GM19372 (cell line): ENCODE data around the gene CFAP20.

ENCODE experiments used
- ATAC-seq: cut with Tn5 transposase; IDR thresholded peaks from one replicate; pipeline ENCODE4 v1.9.1; 2021; ENCODE audit warnings: mild to moderate bottlenecking, low read depth, moderate library complexity; ENCODE audit not compliant: unreplicated experiment

Gene CFAP20

DNA sequence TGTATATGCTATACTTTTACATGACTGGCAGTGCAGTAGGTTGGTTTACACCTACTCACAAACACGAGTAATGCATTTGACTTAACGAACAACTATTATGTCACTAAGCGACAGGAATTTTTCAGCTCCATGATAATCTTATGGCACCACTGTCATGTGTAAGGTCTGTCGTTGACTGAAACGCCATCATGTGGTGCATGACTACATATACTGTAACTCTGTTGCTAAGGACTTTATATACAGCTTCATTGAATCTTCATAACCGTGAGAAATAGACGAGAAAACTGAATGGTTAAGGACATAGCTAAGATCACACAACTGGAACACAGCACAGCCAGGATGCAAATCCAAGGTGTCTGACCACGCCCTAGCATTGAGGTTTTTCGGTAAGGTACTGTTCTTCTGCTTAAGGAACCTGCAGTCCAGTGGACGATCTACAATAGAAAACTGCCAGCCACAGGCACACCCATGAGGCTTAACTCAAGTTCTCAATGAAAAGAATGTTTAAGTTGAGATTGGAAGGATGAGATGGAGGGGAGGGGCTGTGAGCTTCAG is 3.3 kb downstream of the CFAP20 start:
- ATAC-seq = no peak

DNA sequence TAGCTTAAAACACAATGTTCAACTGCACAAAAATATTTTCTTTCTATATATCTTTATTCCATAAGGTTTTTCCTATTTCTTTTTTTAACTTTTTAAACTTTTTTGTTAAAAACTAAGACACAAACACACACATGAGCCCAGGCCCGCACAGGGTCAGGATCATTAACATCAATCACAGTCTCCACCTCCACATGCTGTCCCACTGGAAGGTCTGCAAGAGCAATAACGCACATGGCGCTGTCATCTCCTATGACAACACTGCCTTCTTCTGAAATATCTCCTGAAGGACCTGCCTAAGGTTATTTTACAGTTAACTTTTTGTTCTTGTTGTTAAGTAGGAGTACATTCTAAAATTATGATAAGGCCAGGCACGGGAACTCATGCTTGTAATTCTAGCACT is 4.1 kb downstream of the CFAP20 start:
- ATAC-seq = no peak

DNA sequence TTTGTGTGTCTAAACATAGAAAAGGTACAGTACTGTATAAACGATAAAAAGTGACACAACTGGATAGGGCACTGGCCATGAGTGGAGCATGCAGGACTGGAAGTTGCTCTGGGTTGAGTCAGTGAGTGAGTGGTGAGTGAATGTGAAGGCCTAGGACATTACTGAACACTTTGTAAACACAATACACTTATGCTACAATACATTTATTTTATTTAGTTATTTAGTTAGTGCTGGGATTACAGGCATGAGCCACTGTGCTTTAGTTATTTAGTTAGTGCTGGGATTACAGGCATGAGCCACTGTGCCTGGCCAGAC is 4.6 kb downstream of the CFAP20 start:
- no peak for ATAC-seq

DNA sequence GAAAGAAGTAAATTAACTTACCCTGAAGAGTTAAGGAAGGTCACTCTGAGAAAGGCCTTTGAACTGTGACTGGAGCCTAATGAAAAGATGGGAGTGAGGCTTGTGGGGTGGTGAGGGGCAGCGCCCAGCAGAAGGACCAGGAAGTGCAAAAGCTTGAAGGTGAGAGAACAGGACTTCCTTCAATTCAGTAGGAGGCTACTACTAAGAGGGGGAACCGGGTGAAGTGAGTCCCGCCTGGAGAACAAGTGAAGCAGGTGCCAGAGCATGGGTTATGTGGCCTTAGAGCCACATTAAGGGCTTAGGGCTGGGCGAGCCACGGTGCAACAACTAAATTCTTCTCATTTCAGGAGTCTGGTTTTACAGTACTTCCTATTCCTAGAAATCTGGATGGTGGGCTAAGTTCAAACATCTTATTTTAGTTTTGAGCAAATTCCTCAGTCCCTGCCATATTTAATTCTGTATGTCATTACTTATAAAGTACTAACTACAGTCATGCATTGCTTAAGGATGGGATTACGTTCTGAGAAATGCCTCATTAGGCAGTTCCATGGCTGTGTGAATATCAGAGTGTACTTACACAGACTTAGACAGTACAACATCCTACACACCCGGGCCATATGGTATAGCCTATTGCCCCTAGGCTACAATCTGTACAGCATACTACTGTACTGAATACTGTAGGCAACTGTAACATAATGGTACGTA is 5.1 kb downstream of the CFAP20 start:
- ATAC-seq = no peak

DNA sequence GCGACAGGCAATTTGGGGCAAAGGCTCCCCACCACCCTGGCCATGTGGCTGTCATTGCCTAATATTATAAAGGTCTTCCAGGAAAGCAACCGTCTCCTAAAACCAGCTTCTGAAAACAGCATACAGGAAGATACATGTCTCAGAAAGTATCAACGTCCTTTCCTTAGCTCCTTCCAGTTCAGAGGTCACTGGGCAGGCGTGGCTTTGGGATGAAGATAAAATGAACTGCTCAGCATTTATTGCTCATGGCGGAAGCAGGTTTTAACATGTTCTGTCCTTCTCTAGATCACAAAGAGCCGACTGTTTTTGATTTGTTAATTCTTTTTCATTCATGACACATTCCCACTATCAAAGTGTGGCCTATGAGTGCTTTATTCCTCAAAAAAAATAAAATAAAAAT is 8.0 kb downstream of the CFAP20 start:
- ATAC-seq = no peak

DNA sequence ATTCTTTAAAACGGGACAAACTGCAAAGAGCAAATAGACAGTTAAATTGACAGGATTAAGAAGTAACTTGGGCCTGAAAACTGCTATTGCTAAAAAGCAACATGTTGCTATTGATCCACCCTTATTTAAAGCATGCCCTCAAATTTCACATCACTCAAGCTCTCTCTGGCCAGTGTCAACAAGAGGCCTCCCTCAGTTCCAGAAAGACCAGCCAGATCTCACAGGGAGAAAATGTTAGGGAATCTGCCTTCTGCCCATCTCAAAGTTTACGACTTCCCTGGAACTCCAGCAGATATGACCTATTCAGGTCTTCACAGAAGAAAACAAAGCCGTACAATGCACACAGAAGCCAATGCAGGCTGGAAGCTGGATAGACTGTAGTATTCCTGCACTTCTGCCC is 8.9 kb downstream of the CFAP20 start:
- no peak for ATAC-seq

DNA sequence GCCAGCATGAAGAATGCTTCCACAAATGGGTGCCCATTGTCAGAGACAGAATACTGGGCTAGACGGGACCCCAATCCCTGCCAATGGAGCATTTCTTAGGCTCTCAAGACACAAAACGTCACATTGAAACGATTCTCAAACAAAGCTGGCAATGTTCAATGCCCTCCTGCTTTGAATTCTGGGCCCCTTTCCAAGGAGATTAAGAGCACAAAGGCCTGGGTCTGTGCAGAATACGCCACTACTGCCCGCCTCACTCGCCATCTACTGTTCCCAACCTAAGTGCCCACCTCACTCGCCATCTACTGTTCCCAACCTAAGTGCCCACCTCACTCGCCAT is 9.7 kb downstream of the CFAP20 start:
- ATAC-seq = no peak

DNA sequence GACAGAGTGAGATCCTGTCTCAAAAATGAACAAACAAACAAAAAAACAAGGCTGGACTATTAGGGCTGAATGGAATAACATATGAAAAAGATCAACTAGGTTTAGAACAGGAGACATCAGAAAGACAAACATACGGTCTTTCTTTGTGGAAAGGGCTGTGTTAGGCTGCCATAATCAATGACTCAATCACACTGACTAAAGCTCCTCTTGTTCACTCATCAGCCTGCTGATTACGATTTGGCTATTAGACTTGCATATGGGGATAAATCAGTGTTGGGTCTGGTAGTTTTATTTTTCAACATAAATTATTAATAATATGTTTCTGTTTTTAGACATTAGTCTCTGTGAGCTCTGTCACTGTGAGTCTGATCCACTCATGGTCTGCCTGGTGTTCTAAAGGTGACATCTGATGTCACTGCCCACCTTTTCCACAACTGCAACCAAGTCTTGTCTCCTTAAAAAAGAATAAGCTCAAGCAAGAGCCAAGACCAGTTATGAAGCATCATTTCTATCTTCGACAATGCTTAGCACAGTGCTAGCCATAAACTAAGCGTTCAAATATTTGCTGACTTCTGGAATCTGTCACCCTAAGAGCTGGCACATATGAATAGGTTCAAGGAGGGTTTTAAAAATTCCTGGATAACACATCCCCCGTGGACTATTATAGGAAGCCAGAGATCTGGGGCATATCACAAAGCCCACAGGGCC is 10.2 kb downstream of the CFAP20 start:
- ATAC-seq = no peak

DNA sequence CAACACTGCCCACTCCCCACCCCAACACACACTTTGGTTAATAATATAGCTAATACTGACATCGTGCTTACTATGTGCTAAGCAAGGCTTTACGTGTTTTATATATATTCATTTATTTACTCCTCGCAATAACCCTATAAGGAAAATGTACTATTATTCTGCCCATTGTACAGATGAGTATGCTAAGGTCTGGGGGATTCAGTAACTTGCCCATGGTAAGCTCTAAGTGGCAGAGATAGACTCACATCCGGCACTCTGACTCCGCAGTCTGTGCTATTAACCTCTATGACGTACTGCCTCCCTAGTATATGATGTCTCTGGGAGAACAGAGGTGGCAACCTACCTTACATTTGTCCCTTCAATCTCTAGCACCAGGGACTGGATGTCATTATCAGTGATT is 12.7 kb downstream of the CFAP20 start:
- no peak for ATAC-seq

DNA sequence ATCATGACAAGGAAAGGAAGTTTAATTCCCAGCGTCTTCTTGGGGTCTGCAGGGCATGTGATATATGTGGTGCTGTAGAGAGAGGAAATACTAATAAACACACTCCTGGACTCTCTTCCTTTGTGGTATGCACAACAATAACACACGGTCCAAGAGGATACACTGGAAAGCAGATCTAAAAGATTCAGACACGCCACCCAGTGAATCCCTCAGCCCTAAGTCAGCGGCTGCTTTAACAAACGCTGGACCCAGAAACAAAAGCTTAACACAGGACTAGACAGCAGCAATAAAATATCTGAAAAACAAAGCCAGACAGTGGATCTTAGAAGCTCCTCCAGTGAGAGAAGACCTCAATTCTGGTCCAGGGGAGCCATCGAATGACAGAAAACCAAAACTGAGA is 13.1 kb downstream of the CFAP20 start:
- no peak for ATAC-seq

DNA sequence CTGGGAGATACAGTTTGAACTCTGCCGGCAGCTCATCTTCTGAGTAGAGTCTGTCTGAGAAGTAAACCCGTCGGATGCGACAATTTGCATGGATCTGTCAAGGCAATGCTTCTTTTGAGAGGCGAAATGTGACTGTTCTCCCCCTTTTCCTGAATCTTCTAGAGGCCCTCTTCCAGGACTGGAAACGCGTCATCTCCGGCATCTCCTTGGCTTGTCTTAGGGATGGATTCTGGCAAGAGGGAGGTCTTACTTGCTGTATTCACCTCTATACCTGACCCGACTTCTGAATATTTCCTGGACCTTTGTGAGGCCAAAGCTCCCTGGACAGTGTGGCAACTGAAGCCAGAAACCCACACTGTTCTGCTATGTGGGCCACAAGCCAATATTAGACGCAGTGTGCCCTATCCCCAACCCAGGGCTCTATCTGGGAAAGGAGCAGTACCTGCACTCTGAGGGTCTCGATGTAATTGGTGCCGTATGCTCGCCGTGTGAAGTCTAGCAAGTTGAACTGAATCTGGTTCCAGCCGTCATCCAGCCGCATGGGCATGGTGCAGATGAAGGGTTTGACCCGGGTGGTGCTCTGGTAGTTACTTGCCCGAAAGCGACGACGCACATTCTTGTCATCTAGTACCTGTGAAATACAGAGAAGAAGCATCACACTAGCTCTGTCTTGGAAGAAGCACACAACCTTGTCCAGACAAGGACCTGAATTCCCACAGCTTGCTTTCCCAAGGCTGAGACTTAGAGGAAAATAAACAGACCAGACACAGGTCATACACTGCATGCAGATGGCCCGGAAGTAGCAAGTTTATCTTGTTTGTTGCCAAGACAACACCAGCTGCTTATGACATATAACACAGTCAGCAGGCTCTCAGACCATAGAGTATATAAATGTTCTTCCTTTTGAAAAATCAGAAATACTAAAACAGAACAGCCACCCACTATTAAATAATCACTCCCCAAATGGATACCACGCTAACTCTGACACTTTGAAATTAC is 14.1 kb downstream of the CFAP20 start:
- ATAC-seq = no peak

DNA sequence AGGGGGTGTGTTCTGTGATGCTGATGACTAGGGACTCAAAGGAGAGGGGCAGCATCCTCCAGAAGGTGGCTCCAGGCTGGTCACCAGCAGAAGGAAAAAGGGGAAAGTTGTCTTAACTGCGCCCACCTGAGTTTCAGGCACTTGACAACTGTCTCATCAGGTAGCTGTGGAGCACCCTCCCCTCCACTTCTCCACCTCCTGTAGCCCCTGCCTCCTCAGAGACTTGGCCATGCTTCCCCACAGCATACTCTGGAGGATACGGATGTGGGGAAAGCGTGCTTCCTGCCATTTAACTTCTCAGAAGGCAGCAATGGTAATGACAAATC is 17.9 kb downstream of the CFAP20 start:
- ATAC-seq = no peak

DNA sequence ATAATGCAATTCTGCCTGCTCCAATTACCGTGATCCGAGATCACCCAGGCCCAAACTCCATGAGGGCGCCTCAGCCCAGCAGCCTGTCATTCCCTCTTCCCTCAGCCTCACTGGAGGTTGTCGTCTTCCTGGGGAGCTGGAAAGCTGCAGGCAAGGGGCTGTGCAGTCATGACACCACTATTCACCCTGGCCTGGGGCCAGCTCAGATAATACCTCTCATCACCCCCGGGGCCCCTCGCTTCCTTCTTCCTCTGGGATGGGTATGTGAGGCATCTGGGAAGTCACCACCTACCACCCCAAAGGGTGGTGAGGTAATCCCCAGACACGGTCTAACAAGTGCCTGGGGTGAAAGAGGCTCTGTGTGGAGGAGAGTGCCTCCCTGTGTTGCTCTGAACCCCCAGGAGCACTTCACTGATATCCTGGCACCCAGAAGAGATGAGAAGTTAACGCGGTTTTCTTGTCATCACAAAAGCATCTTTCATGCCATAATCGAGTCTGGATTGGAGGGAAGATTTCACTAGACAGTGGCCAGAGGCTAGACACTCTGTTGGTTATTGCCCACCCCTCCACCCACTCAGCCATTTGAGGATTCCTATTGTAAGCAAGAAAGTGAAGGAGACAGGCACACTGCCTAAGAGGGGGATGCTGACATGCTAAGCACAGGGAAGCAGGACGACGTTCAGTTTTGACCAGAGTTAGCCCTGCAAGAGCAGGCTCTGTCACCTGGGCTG is 18.4 kb downstream of the CFAP20 start:
- no peak for ATAC-seq

DNA sequence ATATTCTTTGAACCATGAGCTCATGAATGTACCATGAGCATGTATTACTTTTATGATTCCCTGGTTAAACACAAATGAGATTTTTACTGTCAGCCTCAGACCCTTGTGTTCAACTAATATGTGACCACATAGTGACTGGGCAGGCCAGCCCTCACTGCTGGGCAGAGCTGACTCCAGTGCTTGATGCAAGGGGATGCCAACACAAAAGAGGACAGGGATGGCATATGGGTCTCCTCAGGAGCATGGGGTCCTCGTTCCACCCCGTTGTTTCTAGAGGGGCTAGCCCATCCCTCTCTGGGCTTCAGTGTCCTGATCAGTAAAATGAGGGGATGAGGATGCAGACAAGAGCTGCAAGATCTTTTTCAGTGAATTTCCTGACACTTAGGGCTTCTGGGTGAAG is 19.3 kb downstream of the CFAP20 start:
- no peak for ATAC-seq

DNA sequence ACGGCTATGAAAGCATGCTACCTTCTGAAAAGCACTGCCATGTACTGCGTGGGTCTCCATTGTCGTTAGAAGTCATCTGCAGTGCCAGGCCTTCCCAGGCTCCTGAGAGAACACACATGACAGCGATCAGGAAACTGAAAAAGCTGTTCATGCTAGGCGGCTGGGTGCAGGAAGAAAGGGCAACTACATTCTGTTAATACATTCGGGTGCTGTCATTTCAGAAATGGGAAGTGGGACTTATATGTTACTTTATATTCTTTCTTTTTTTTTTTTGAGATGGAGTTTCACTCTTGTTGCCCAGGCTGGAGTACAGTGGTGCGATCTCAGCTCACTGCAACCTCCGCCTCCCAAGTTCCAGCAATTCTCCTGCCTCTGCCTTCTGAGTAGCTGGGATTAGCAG is 19.9 kb downstream of the CFAP20 start:
- ATAC-seq = no peak

DNA sequence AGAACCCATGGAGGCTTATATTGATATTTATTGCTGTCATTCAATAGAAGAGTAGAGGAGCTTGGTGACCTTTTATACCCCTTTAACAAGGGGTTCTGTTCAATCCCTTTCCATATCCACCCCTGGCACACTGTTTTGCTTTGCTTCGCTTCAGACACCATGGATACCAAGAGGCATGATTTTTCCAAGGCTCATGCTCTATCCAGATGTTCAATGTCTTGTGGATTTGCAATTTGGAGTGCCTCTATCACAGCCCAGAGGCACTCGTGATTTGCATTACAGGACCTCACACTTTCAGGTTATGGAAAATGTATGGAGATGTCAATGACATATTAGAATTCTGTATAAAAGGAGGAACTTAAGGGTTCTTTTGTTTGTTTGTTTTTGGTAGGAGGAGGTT is 21.5 kb downstream of the CFAP20 start:
- ATAC-seq = no peak

DNA sequence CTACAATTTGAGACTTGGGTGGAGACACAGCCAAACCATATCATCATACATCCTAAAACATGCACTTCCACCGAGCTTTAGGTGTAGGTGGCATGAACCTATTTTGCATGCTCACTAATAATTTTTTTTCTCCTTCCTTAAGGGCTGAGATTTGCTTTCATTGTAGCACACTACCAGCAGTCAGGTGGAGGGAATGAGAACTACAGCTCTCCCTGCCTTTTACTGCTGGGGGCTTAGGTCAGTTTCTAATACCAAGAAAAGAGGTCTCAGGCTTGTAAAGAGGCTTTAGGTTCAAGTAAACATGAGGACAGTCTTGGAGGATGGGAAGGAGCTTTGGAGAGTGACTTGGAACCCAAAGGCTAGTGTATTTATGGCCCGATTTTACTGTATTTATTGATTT is 22.0 kb downstream of the CFAP20 start:
- ATAC-seq = no peak

DNA sequence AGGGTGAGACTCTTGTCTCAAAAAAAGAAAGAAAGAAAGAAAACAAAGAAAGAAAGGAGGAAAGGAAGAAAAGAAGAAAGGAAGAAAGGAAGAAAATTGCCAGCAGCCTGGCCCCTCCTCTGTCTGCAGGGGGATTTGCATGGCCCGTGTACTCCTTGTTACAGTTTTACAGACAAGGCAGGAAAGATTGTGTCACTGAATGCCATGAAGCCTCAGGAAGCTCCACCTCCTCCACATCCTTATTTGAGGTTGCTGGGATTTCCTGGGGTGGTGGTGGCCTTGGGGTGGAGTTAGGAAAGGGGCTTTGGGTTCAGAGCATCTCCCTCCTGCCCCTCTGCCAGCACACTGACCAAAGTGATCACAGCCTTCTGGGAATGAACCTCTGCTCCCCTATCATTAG is 23.6 kb downstream of the CFAP20 start:
- no peak for ATAC-seq

DNA sequence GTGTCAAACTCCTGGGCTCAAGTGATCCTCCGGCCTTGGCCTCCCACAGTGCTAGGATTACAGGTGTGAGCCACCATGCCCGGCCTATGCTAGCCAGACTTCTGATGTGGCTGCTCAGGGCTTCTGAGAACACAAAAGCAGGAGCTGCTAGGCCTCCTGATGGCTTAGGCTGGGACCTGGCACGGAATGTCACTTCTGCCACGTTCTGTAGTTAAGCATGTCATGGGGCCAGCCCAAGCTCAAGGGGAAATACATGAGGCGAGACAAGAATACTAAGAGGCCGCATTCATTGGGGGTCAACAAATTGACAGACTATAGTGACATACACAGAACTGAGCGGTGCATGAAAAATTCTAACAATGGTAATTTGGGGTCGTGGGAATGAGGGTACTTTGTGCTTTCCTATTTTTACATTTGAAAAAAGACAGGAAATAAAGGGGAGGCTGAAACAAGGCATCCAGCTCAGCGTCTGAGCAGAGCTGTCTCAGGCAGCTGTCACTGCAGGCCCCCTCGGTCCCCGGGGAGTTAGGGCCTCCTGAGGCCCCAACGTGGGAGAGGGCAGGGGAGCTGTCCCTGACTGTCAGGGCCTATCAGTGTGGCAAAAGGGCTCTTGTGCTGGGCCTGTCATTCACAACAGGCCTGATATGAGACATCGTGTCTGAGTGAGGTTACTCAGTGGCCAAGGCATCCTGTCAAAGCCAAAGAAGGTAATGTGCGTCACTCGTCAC is 26.4 kb downstream of the CFAP20 start:
- no peak for ATAC-seq

DNA sequence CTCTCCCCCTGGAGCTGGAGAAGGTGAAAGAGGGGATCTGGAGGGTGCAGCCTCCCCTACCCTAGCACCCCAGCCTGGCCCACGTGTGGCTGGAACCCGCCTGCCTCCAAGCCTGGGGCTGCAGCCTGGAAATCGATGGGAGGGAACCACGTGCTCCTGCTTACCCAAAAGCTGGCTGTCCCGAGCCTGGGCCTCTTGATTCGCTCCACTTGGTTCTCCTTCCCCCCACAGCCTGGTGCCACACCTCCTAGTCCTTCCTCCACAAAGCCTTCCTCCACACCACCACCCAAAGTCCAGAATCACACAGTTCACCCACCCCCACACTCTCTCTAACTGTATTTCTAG is 29.3 kb downstream of the CFAP20 start:
- ATAC-seq = no peak
